Activated CD4-positive, CD25-positive, alpha-beta regulatory T cell treated with anti-CD3 and anti-CD28 coated beads, Interleukin-2, amount 50 U/mL, for 24 hours (primary cell): ENCODE measurements around the gene CRYZ.
"Not testable (repeated sequence)": the region's sequence is repeated elsewhere in the genome, so short reads cannot be mapped to it uniquely, and the experiment has no call there.

Experiments
- ATAC-seq, 2 donors: fragments of 150-1000 bp; cut with Tn5 transposase; one replicate each; pipeline ENCODE4 v1.10.0; 2021; ENCODE audit warnings: mild to moderate bottlenecking in 1 of 2, moderate library complexity in 1 of 2

The CRYZ gene

GRCh38 chr1:74679811-74680210 is 53.0 kb downstream of the CRYZ start:
- ATAC-seq: no peak

GRCh38 chr1:74677926-74678325 is 54.9 kb downstream of the CRYZ start:
- ATAC-seq: no peak

- ATAC-seq: no peak
Observed at GRCh38 chr1:74674278-74675048, 58.4 kb downstream of the CRYZ start.

- no peak for ATAC-seq
Observed at GRCh38 chr1:74673351-74674111, 59.3 kb downstream of the CRYZ start, which contains the start of gene ERICH3. Gene ERICH3, minus strand, starts transcription at chr1:74673792. Its CDS starts 273 bp downstream, at chr1:74673519.

GRCh38 chr1:74670866-74671265 is 62.0 kb downstream of the CRYZ start:
- not testable (repeated sequence) for ATAC-seq
